Cerebellar nuclear complex (tissue), 1 donor: ENCODE measurements around the gene ALDH1A3.

Experiments
- DNase-seq, 2 experiments: peaks; one replicate each; lab custom pipeline; 2025; lab: John Stamatoyannopoulos, UW

ALDH1A3 gene

DNA sequence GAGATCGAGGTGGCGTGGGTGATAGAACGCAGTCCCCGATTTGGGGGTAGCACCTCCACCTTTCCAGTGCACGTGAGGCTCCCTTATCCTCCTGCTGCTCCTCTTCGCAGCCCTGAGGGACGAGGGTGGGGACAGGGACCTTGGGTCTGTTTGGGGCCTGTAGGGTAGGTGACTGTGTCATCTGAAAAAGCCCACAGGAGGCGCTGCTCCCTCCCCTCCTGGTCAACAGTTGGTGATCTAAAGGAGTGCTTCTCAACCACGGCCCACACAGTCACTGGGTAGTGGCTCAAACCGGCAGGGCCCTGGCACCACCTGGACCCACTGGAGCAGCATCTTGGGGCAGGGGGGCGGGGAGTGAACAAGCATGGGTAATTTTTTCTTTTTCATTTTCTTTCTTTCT lies 46.6 kb downstream of the ALDH1A3 start:
- DNase-seq: no peak

DNA sequence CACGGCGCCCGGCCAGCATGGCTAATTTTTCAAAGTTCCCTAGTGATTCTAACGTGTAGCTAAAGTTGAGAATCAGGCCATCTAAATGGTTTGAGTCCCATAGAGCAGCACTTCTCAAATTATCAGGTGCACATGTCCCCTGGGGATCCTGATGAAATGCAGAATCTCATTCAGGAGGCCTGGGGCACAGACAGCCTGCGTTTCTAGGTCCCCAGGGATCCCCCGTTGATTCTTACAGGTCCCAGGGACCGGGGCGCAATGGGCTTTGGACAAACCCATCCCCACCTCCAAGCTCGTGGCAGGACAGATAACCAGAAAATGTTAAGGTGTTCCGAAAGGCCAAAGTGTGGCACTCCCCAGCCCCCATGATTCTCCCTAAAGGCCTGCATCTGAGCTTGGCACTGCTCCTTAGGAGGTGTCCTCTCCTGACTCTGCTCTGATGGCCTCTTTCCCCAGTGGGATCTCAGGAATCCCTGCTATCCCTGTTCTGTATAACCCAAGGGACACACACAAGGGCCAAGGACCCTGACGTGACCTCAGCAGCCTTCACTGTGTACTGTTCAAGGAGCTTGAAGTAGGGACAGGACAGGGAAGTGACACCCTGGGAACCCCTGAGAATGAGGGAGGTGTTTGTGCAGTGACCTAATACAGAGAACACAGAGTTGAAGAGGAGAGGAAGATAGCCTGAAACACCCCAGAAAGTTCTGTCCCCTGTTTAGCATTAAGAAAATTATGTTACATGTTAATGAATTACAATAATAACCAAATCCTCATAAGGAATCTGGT lies 47.5 kb downstream of the ALDH1A3 start:
- DNase-seq: no peak

DNA sequence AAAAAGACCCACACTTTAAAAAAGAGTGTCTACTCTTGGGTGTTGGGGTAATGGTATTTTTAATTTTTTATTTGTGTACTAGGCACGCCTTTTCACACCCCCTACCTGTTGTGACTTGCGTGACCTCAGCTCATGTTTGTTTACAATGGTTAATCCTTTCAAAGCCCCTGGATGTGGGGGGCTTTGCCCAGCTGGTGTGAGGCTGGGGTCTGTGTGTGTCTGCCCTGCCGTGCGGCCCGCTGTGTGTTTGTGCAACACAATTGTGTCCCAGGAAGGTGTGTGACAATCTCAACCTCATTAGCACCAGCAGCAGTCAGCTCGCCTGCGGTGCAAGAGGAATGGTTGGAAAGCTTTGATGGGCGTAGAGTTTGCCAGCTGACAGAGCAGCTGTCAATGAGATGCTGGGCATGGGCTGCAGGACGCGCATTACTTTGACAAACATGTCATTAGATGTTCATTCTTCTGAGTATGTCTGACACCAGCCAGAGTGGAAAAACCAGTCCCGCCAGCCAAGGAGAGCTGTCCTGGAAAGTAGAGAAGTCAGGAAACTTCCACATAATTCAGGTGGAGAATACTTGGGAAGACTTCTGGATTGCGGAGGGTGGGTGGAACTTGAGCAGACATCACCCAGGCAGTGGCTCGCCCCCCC lies 49.1 kb downstream of the ALDH1A3 start:
- DNase-seq: no peak

DNA sequence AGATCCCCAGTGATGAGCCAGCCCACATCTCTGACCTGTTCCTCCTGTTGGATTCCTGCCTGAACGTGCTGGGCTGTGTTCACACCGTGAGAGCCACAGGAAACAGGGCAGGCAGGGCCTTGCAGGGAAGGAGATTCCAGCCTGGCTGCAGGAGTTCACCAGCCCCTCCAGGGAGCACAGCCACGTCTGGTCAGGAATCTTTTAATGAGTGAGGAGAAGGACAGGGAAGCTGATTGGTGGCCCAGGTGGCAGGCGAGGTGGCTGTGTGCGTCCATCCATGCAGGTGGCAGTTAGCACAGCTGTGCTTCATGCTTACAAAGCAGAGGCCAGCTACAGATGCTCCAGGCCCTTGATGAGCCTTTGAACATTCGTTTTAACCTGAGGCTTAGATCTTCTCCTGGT lies 50.0 kb downstream of the ALDH1A3 start:
- DNase-seq: no peak

DNA sequence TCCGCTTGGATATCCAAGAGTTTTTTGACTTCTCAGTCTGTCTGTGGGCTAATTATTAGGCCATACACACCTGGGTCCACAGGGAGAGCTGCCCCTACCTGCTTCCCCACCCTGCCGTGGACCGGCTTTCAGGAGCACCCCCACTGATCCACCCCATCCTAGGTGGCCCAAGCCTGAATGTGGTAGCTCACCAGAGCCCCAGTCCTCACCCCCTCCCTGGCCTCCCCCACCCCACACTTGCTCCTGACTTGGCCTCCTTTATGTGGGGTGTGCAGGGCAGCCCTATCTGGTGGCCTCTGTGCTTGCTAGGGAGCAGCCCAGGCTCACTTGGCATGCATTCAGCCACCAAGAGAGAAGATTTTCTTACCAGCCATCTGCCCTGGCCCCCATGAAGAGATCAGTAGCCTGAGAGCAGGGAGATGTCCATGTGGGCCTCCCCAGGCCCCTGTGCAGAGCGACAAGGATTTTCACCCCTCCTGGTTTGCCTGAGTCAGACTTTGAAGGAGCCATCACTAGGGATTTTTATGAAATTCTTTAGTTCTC lies 50.7 kb downstream of the ALDH1A3 start:
- DNase-seq: no peak

DNA sequence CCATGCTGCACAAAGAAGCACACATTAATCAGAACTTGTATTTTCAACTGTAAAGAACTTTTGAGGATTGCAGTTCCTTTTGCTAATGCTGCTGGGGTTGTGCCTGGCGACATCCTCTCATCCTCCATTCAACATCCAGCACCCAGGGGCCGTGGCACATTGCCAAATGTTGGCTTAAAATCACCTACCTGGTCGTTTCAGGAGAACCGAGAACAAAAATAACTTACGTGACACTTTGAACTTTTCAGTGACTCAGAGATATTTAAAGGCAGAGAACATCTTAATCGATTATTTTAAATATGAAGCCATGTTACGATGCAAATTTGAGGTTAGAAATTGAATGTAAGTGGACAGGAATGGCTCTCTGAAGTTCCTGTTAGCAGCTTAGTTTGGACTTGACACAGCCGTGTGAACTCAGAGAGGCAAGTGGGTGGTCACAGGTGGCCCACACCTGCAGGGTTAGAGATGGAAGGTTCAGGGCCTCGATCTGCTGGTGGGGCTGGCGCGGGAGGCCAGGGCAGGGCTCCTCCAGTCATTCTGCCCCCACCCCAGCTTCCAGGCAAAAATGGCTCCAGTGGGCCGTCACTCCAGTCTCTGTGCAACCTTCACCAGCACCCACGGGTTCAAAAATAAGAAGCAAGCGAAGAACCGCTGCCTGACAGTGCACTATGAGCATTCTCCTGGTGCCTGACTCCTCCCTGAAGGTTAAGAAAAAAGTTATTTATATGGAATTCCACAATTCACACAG lies 51.7 kb downstream of the ALDH1A3 start:
- no peak for DNase-seq

DNA sequence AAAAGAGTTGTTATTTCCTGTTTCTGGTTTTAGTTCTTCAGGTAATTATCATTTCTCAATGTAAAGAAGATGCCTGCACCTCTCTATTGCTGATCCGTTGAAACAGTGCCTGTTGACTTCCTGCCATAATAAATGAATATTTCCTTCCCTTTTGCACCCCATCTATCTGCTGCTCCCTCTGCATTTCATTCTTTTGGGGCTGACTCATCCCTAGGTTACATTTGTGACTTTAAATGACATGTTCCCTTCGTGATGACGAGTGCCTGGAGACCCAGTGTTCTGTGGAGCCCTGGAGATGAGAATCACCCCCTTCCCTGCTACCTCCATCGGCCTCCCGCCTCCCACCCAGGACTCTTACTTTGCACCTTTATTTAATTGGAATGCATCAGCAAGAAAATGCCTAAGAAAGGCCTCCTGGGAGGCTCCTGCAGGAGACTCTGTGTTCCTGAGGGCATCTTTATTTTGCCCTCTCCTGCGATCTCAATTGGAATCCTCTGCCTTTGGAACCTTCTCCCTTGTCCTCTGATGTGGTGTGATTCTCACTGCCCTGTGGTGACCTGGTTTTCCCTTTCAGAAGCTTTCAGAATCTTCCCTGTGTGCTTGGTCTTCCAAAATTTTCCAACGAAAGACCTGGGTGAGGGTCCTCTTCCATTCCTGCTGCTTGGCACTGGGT lies 53.2 kb downstream of the ALDH1A3 start:
- DNase-seq: no peak

DNA sequence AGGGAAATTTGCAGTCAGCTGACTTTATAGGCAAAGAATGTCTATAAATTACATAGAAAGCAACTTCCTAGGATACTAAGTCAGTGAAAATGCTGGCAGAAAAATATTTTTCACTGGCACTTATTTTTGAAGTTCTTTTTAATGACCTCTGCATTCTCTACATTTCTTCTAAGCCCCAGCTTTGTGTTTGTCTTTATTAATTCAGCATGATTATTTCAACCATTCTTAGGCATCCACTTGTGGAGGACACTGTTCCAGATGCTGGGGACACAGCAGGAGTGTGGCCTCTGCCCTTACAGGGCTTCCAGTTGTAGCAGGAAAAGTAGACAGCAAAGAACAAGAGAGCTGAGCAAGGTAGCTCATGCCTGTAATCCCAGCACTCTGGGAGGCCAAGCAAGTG lies 54.5 kb downstream of the ALDH1A3 start:
- DNase-seq: no peak

DNA sequence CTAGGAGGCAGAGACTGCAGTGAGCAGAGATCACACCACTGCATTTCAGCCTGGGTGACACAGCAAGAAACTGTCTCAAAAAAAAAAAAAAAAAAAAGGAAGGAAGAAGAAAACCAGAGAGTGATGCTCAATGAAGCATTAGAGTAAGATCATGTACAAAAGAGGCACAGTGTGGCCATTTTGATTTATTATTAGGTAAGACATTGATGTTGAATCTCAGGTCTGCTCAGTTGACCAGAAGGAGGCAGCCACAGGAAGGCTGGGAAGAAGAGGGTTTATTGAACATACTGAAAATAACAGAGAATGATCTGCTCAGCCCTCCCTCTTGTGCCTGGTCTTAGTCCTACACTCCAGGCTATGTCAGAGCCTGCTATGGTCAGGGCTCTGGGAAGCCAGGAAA lies 55.1 kb downstream of the ALDH1A3 start:
- no peak for DNase-seq

DNA sequence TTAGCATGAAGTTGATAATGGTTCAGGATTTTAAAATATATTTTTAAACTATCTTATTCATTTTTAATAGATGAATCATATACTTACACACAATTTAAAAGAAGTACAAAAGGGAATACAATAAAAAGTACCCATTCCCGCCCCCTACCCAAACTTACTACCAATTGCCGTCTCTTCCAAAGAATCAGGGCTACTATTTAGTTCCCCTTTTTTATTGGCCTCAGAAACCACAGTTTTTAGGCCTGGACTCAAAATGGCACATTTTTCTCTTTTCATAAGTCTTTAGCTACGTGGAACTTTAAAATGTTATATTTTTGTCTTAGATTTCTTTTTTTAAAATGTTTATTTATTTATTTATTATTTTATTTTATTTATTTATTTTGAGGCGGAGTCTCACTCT lies 57.5 kb downstream of the ALDH1A3 start:
- no peak for DNase-seq

DNA sequence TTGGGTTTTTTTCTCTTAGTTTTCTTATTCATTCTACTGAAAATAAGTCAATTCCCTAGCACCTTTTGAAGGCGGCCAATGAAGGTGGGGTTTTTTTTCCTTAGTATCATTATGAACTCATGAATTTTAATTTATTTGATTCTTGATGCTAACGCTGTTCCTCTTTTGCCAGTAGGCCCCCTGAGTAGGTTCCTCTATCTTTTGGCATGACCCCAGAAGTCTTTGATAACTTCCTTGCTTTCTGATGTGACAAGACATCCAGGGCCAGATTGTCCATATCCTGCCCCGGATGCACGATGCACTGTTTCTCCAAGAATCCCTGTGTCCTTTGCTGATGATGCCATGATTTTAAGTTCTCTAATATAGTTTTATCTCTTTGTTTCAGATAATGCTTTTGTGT lies 60.2 kb downstream of the ALDH1A3 start:
- DNase-seq: no peak

DNA sequence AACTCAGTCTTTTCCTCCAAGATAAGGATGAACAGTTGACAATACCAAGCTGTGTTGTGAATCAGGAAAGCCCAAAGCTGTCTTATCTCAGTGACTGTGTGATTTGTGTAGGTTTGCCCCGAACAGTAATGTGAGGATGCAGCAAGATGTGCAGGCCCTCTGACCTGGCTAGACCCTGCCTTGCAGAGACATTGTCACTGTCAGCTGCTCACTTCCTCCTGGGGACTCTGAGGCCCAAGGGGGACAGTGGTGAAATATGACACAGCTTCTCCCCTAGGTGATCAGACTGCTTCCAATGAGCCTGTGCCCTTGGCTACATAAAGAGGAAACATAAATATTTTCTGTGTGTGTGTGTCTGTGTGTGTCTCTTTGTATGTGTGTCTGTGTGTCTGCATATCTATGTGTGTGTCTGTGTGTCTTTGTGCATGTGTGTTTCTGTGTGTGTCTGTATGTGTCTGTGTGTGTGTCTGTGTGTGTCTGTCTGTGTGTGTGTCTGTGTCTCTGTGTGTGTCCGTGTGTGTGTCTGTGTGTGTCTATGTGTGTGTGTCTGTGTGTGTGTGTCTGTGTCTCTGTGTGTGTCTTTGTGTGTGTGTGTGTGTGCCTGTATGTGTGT lies 61.2 kb downstream of the ALDH1A3 start:
- no peak for DNase-seq

DNA sequence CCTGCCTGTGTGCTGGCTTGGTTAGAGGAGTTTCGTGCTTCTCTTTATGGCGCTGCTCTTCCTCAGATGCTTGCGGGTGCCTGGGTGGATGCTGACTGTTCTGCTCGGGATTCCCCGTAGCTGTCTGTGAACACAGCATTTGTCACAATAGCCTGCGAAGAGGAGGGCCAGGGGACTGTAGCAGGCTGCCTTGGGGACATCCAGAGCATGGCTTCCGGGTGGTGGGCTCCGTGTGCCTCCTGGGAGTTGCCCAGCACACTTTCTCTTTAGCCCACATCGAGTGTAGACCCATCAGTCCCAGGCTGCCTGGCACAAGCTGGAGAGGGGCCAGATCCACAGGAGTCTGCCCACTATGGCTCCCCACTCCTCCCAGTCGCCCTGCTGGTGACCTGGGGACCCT lies 61.9 kb downstream of the ALDH1A3 start:
- DNase-seq: no peak

DNA sequence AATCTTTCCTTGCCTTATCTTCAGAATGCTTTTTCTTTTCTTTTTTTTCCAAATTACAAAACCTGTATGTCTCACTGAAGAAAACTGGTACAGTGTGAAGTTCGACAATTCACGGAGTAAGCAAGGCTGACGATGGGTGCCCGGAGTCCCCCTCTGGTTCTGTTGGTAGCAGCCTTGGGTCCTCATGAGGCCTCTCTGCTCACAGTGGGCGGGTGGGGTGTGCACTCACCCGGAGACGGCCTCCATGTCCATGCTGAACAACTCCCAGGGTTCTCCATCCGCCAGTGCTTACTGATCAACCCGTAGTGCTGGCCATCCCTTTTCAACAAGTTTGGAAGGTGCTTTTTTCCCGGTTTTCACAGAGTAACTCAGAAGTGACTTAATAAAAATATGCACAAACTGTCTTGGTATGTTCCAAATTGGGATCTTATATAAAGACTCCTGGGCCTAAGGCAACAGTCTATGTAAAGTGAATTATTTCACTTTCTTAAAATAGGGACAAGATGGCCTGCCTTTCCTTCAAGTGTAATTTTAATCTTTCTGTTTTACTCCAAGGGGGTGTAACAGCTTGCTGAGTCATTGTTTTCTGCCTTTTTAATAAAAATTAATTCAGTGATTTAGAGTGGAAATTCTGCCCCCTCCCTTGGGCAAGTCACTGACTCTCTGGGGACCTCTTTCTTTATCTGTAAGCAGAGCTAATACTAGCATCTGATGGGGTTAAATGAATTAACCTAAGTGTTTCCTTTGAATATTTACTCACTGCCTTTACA lies 63.2 kb downstream of the ALDH1A3 start:
- DNase-seq: no peak

DNA sequence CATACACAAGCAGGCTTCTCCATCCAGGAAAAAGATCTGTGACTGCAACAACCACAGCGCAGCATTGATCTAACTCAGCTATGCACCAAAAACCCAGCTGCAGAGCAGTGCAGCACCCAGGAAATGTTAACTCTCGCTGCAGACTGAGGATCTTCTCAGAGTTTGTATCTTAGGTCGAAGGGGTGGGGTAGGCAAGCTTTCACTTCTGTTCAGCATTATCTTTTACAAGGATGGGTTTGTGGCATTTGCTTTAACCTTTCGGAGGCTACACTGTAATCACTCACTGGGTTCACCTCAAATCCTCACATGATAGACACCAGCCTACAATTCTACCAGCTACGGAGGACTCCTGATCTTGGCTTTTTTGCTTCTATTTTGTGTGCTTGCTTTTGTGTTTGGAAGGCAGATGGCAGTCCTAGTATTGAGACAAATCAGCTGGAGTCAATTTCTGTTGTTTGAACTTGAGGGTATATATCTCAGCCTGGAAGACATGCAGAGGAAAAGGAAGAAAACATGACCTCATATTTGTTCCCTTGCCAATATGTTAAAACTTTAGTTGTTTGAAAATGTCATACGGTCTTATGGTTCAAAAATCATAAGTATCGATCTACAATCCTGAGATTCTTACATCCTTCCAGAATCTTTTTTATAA lies 64.7 kb downstream of the ALDH1A3 start:
- DNase-seq: no peak

DNA sequence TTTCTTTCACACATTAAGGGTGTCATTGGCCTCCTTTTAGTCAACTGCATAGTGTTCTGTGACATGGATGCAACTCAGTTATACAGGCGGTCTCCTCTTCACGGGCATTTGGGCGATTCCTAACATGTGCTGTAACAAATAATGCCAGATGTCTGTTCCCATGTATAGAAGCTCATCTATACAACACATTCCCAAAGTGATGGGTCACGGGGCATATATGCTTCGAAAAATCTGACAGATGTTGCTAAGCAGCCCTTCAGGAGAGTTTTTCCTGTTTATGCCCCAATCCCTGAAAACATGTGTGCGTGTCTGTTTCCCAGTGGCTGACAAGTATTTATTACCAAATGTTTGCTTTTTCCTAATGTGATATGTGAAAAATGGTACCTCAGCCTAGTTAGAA lies 65.4 kb downstream of the ALDH1A3 start:
- DNase-seq: no peak

DNA sequence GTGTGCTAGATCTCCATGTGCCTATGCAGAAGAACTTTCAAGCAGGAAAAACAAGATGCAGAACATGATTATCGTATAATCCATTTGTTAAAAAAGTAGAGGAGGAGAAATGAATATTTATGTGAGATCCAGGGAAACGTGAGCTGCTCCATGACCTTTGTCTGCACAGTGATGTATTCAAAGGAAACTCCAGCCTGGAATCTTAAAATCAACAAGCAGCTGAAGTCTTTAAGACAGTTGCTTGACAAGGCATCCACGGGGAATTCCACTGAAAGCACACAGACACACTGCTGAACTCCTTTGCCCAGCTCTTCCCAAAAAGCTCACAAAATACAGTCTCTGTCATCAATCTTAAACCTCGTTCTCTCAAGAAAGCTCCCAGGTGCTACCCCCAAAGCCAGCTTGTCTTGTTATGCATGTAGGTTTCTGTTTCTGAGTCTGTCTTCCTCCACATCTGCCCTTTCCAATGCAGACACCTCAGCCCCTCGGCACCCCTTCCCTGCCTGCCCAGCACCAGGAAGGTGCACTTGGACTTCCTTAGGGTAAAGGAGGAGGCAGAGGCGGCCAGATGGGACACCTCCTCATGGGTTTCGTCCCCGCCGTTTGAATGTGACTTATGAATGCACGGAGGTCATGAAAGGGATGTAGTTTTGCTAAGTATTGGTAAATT lies 68.3 kb downstream of the ALDH1A3 start:
- no peak for DNase-seq

DNA sequence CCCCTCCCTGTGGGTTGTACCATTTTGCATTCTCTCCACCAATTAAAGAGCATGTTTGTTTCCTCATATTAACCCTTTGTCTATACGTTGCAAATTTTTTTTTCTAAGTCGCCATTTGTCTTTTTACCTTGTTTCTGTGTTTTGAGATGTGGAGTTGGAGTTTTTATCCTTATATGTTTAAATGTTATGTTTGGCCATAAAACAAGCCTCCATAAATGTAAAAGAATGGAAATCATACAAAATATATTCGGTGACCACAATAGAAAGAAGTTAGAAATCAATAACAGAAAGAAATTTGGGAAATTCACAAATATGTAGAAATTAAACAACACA lies 68.8 kb downstream of the ALDH1A3 start:
- DNase-seq: no peak

DNA sequence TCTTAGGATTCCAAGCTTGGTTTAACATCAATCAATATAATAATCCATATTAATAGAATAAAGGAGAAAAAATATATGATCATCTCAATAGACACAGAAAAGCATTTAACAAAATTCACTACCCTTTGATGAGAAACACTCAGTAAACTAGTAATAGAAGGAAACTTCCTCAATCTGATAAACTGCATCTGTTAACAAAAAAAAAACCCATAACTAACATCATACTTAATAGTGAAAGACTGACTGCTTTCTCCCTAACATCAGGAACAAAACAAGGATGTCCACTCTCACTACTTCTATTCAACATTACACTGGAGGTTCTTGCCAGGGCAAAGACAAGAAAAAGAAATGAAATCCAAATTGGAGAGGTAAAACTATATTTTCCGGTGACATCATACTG lies 70.1 kb downstream of the ALDH1A3 start:
- DNase-seq: no peak

DNA sequence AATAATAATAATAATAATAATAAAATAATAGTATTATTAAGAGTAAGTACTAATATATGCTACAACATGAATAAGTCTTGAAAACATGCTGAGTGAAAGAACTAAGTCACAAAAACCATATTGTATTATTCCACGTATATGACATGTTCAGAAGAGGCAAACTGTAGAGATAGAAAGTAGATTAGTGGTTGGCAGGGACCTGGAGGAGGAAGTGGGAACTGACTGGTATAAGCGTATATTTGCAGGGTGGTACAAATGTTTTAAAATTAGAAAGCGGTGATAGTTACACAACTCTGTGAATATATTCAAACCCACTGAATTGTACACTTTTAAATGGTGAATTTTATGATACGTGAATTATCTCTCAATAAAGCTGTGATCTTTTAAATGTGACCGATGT lies 72.3 kb downstream of the ALDH1A3 start:
- no peak for DNase-seq
